Muscle layer of duodenum (tissue), 2 donors: Measurements from ENCODE around the gene SMPD4.
"Not testable (repeated sequence)": the region's sequence is repeated elsewhere in the genome, so short reads cannot be mapped to it uniquely, and the experiment has no call there.

Source experiments
- H3K27ac ChIP-seq: one replicate; pipeline ENCODE4 v1.7.0; 2013; ENCODE audit warnings: mild to moderate bottlenecking, low read length
- H3K27me3 ChIP-seq: one replicate; pipeline ENCODE4 v1.7.0; 2013; ENCODE audit warnings: low read depth, mild to moderate bottlenecking, control low read depth, low read length
- H3K36me3 ChIP-seq, 2 donors: one replicate each; pipeline ENCODE4 v1.7.0; 2013; ENCODE audit warnings: low read length in 2 of 2, control low read depth in 1 of 2, mild to moderate bottlenecking in 1 of 2; ENCODE audit not compliant: insufficient read depth in 2 of 2, control insufficient read depth in 1 of 2
- H3K4me1 ChIP-seq, 2 donors: one replicate each; pipeline ENCODE4 v1.7.0; 2013; ENCODE audit warnings: low read length in 2 of 2, mild to moderate bottlenecking in 2 of 2, control low read depth in 1 of 2, moderate library complexity in 1 of 2; ENCODE audit not compliant: insufficient read depth in 2 of 2, control insufficient read depth in 1 of 2
- H3K4me3 ChIP-seq, 2 donors: one replicate each; pipeline ENCODE4 v1.7.0; 2013; ENCODE audit warnings: low read length in 2 of 2, low read depth in 1 of 2, mild to moderate bottlenecking in 1 of 2
- H3K9me3 ChIP-seq, 2 donors: one replicate each; pipeline ENCODE4 v1.7.0; 2013; ENCODE audit warnings: low read length in 2 of 2, control low read depth in 1 of 2, mild to moderate bottlenecking in 1 of 2; ENCODE audit not compliant: control insufficient read depth in 1 of 2
- donor health status: healthy.

The SMPD4 gene

DNA sequence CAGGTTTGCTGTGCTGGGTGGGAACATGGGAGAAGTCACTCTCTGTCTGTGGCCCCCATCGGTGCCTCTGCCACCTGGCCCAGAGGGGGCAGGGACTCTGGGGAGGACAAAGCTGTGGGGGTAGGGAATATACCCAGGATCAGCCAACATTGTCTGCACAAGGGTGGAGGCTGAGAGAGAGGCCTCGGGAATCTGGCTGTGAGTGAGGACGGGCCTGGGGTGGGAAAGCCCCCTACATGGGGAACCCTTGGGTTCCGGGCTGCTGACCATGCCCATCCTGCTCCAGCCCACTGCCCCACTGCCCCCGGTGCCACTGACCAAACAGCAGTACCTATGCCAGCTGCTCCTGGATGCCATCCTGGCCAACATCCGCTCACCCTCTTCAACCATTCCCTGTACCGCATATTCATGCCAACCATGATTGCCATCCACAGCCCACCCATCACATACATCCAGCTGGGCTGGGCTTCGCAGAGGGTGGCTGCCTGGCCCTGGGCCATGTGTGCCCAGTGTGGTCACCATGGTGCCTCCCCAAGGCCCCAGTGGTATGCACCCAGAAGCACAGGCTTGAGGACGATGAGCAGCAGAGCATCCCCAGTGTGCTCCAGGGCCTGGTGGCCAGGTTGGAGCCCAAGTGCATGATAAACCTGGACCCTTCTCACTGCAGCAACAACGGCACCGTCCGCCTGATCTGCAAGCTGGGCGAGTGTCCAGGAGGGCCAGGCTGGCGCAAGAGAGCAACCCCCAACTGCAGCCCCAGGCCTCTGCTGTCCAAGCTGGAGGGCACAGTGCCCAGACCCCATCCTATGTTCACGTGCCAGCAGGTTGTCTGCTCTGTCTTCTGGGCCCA is 45.5 kb downstream of the SMPD4 start:
- Histone ChIP-seq H3K4me1 (no peaks in the 10 kb centered on the region), H3K27ac (no peak overlapping the region), H3K9me3 (no peaks in the 10 kb centered on the region), H3K36me3 (no peaks in the 10 kb centered on the region), H3K27me3 (no peaks in the 10 kb centered on the region), H3K4me3 (no peak overlapping the region)

DNA sequence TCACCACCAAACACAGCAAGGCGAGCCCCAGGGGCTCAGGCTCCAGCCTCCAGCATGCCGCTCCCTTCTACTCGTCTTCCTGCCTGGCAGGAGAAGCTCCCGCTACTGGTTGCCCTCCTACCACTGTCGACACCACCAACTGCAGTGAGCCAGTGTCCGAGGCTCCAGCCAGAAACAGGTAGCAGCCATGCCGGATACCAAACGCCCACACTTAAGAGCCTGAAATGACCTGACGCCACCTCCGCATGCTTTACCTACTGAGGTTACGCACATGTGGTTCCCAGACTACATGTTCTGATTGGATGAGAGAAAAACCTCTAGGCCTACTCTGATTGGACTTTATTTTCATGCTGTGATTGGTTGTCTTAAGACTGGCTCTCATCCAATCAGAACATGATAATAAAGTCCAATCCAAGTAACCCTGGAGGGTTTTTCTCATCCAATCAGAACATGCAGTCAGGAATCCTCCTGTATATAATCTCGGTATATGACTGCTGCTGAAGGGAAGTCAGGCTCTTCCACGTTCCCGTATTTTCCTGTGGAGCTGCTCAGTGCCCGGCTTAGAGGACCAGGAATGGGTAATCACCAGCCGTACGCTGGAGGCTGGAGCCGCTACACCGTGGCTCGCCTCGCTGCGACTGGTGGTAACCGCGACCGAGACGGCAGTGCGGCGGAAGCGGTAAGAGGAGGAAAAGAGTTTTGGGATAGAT is 52.1 kb downstream of the SMPD4 start, which contains the start of gene POTEF:
Gene POTEF, minus strand, starts transcription at position 103 of the 710 bp plus-strand sequence. CDS start 8,707 bp downstream, outside the sequence.
- not testable (repeated sequence) for H3K36me3 ChIP-seq, H3K4me1 ChIP-seq, H3K9me3 ChIP-seq, H3K27me3 ChIP-seq, H3K27ac ChIP-seq, H3K4me3 ChIP-seq

DNA sequence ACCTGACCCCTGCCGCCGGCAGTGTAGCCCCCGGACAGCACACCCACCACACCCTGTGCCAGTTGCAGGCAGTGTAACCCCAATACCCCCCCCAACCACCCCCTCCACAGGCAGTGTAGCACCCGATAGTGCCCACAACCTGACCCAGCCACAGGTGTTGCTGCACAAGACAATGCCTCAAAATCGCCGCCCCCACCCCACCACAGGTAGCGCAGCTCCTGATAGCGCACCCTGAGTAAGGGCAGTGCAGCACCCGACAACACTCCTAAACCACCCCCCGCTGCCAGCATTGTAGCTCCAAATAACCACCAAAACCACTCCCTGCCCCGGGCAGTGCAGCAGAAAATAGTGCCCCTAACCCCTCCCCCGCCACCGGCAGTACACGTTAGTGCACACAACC is 52.9 kb downstream of the SMPD4 start:
- H3K36me3 ChIP-seq, H3K27ac ChIP-seq, H3K27me3 ChIP-seq, H3K4me1 ChIP-seq, H3K9me3 ChIP-seq, H3K4me3 ChIP-seq: not testable (repeated sequence)

DNA sequence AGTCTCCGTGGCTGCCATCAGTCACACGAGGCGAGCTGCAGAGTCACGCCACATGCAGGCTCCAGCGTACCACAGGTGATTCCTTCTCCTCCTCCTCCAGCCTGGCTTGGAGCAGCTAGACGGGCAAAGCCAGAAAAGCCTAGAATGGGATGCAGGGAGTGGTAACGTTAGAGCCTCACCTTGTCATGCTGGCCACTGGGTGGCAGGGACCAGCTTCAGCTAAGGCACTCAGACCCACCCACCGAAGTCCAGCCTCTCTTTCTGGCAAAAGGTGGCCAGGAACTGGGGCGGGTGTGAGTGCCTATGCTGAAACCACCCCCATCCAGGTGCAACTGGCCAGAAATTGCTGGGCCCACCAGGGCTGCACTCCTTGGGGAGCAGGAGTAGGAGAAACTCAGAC is 53.7 kb downstream of the SMPD4 start:
- not testable (repeated sequence) for H3K27ac ChIP-seq, H3K27me3 ChIP-seq

DNA sequence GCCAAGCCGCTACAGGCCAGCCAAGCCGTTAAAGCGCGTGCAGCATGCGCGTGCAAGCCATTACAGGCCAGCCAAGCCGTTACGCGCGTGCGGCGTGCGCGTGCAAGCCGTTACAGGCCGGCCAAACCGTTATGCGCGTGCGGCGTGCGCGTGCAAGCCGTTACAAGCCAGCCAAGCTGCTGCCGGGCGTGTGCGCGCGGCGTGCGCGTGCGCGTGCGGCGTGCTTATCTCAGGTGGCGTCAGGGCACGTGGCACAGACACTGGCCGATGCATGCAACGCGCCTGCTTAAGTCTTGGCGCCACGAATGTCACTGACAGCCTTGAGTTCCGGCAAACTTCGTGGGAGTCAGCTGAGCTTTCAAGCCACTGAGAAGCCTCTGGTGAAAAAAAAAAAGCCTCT is 60.5 kb downstream of the SMPD4 start:
- H3K36me3 ChIP-seq, H3K4me3 ChIP-seq, H3K4me1 ChIP-seq, H3K27me3 ChIP-seq, H3K9me3 ChIP-seq, H3K27ac ChIP-seq: not testable (repeated sequence)

More for the DNA sequence above, 53.7 kb downstream of the SMPD4 start:
- H3K9me3 ChIP-seq, H3K4me3 ChIP-seq, H3K4me1 ChIP-seq, H3K36me3 ChIP-seq: not testable (repeated sequence)

DNA sequence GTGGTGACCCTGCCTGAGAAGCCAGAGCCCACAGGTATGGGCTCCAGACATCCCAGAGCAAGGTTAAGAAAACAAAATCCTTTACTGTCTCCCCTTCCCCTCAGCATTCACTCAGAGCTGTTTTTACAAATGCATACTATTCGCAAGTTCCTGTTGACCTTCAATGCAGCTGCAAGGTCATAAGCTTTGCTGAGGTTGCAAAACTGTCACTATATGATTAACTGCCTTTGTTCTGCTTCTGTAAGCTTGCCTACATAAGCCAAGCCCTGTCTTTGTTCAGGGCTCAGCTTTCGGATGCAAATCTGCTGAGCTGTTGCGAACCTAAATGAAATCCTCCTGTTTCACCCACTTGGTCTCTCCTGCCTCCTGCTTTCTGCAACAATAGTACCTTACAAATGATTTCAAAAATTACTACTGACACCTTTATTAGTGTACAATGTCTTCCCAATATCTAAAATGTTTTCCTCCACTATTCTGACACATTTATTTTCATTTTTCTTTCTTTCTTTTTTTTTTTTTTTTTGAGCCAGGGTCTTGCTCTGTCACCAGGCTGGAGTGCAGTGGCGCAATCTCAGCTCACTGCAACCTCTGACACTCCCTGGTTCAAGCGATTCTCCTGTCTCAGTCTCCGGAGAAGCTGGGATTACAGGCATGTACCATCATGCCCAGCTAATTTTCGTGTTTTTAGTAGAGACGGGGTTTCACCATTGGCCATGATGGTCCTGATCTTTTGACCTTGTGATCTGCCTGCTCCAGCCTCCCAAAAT is 78.6 kb downstream of the SMPD4 start:
- H3K4me1 ChIP-seq, H3K36me3 ChIP-seq, H3K4me3 ChIP-seq, H3K27me3 ChIP-seq, H3K27ac ChIP-seq, H3K9me3 ChIP-seq: not testable (repeated sequence)
